Measurements from ENCODE around the gene GPR33. TPM values are rescaled to one million over a fixed set of nuclear protein-coding genes. Genes with fewer than 3 reads are reported as not detected.

Gene GPR33
- total RNA-seq, 1 donor from 2014 or later: not detected

DNA sequence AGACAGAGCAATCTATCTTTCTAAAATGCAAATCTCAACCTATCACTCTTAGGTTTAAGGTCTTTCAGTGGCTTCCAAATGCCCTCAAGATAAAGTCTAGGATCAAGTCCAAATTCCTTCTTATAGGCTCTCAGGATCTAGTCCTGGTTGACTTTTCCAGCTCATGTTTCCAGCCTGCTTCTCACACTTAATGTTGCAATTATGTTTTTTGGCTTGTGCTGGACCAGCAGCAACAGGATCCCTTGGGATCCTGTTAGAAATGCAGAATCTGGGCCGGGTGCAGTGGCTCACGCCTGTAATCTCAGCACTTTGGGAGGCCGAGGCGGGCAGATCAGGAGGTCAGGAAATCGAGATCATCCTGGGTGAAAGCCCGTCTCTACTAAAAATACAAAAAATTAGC lies 10.6 kb downstream of the GPR33 start:
- DNase-seq (ENCODE audit: low spot score): no peak
- Histone ChIP-seq H3K36me3 (no peaks in the 10 kb centered on the region), H3K27ac (no peak overlapping the region), H3K4me3 (no peak overlapping the region), H3K4me1 (no peaks in the 10 kb centered on the region), H2AFZ (replicated peaks) (no peak overlapping the region), H3K4me2 (no peak overlapping the region), H3F3A (ENCODE audit: low read depth) (no peaks in the 10 kb centered on the region), H3K9me3 (ENCODE audit: low read depth) (no peaks in the 10 kb centered on the region), H4K20me1 (ENCODE audit: low read depth) (no peaks in the 10 kb centered on the region), H3K79me2 (ENCODE audit: low read depth) (no peaks in the 10 kb centered on the region), H3K27me3 (no peaks in the 10 kb centered on the region), H3K9ac (no peak overlapping the region)
- Mint-ChIP-seq H3K4me3 (no peak overlapping the region), H3K9me3 (peaks cover 14% of the 10 kb centered on the region), H3K27me3 (ENCODE audit: insufficient read depth, low read depth) (no peaks in the 10 kb centered on the region), H3K27ac (no peak overlapping the region), H3K36me3 (peaks cover 4% of the 10 kb centered on the region), H3K4me1 (peaks cover 4% of the 10 kb centered on the region)
- TF ChIP-seq, protein P1, sequence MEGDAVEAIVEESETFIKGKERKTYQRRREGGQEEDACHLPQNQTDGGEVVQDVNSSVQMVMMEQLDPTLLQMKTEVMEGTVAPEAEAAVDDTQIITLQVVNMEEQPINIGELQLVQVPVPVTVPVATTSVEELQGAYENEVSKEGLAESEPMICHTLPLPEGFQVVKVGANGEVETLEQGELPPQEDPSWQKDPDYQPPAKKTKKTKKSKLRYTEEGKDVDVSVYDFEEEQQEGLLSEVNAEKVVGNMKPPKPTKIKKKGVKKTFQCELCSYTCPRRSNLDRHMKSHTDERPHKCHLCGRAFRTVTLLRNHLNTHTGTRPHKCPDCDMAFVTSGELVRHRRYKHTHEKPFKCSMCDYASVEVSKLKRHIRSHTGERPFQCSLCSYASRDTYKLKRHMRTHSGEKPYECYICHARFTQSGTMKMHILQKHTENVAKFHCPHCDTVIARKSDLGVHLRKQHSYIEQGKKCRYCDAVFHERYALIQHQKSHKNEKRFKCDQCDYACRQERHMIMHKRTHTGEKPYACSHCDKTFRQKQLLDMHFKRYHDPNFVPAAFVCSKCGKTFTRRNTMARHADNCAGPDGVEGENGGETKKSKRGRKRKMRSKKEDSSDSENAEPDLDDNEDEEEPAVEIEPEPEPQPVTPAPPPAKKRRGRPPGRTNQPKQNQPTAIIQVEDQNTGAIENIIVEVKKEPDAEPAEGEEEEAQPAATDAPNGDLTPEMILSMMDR (IDR thresholded peaks at IDR 0.05): no peak
- TF ChIP-seq EZH2phosphoT487 (IDR thresholded peaks at IDR 0.05) (no peak), EZH2 (IDR thresholded peaks at IDR 0.05) (no peak)

DNA sequence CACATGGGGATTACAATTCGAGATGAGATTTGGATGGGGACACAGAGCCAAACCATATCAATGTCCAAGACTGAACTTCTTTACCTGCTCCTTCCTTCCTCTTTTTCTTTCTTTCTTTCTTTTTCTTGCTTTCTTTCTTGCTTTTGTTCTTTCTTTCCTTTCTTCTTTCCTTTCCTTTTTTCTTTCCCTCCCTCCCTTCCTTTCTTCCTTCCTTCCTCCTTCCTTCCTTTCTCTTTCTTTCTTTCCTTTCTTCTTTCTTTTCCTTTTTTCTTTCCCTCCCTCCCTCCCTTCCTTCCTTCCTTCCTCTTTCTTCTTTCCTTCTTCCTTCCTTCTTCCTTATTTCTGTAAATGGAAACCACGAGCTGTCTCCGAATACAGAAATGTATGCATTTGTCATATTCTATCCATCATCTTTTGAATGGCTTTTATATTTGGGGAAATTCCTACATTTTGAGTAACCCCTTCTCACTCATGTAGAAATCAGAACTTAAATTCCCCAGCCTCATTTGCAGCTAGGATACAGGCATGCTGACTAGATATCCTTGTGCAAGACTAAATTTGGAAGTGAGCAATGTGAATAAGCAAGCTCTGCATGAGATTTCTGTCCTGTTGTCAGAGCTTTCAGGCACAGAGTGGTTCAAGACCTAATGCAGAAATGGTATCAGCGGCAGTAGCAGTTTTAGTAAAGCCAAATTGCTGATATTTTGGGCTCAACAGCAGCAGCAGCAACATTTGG lies 11.5 kb downstream of the GPR33 start:
- Histone ChIP-seq H3K36me3 (no peaks in the 10 kb centered on the region), H3K4me3 (no peak overlapping the region), H3K4me2 (no peak overlapping the region), H3K9ac (no peak overlapping the region), H3K27me3 (no peaks in the 10 kb centered on the region), H3K27ac (no peak overlapping the region), H3K9me3 (ENCODE audit: low read depth) (no peaks in the 10 kb centered on the region), H3K79me2 (ENCODE audit: low read depth) (no peaks in the 10 kb centered on the region), H2AFZ (replicated peaks) (no peak overlapping the region), H4K20me1 (ENCODE audit: low read depth) (no peaks in the 10 kb centered on the region), H3K4me1 (no peaks in the 10 kb centered on the region), H3F3A (ENCODE audit: low read depth) (no peaks in the 10 kb centered on the region)
- DNase-seq (ENCODE audit: low spot score): no peak
- Mint-ChIP-seq H3K27me3 (ENCODE audit: insufficient read depth, low read depth) (no peaks in the 10 kb centered on the region), H3K4me1 (peaks cover 4% of the 10 kb centered on the region), H3K4me3 (no peak overlapping the region), H3K36me3 (peaks cover 4% of the 10 kb centered on the region), H3K27ac (no peak overlapping the region), H3K9me3 (peaks cover 14% of the 10 kb centered on the region)
- no peak for TF ChIP-seq EZH2 (IDR thresholded peaks at IDR 0.05)
- TF ChIP-seq, protein P1 (IDR thresholded peaks at IDR 0.05): no peak
- TF ChIP-seq EZH2phosphoT487 (IDR thresholded peaks at IDR 0.05): no peak

DNA sequence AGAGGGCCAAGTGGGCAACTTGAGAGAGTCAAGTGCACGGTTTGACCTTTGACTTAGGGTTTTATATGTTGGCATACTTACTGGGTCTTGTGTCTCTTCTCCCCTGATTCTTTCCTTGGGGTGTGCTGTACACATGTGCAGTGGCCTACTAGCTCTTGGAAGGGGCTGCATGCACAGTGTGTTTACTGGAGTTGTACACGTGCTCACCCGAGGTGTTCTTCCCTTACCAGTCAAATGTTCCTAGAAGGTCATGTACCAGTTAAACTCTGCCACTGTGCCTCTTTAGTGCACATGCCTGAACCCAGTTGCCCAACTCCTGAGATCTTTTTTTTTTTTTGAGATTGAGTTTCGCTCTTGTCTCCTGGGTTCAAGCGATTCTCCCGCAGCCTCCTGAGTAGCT lies 21.3 kb downstream of the GPR33 start:
- no peak overlapping the region for H3K4me3 Mint-ChIP-seq
- no peaks in the 10 kb centered on the region for H3K79me2 ChIP-seq (ENCODE audit: low read depth)

More for the DNA sequence above, 21.3 kb downstream of the GPR33 start:
- no peaks in the 10 kb centered on the region for H3K27me3 Mint-ChIP-seq (ENCODE audit: insufficient read depth, low read depth)
- Histone ChIP-seq H3K4me1 (no peaks in the 10 kb centered on the region), H3K36me3 (no peaks in the 10 kb centered on the region), H2AFZ (replicated peaks) (no peak overlapping the region), H3K9ac (no peak overlapping the region), H3K4me3 (no peak overlapping the region), H3K9me3 (ENCODE audit: low read depth) (no peaks in the 10 kb centered on the region), H3K27me3 (no peaks in the 10 kb centered on the region), H3F3A (ENCODE audit: low read depth) (no peaks in the 10 kb centered on the region), H4K20me1 (ENCODE audit: low read depth) (no peaks in the 10 kb centered on the region), H3K4me2 (no peak overlapping the region), H3K27ac (no peak overlapping the region)
- H3K27ac Mint-ChIP-seq: no peak overlapping the region
- H3K9me3 Mint-ChIP-seq: no peaks in the 10 kb centered on the region
- no peaks in the 10 kb centered on the region for H3K36me3 Mint-ChIP-seq
- TF ChIP-seq EZH2phosphoT487 (IDR thresholded peaks at IDR 0.05) (no peak), EZH2 (IDR thresholded peaks at IDR 0.05) (no peak)
- TF ChIP-seq, protein P1 (IDR thresholded peaks at IDR 0.05): no peak
- H3K4me1 Mint-ChIP-seq: peaks cover 3% of the 10 kb centered on the region
- DNase-seq (ENCODE audit: low spot score): no peak

Measured in neural progenitor cell (in vitro differentiated cells).